ENCODE measurements around the gene MDH1B.
A peak's percentile ranks its signal among the peaks of the same experiment; 100 is the strongest.

MDH1B gene

DNA sequence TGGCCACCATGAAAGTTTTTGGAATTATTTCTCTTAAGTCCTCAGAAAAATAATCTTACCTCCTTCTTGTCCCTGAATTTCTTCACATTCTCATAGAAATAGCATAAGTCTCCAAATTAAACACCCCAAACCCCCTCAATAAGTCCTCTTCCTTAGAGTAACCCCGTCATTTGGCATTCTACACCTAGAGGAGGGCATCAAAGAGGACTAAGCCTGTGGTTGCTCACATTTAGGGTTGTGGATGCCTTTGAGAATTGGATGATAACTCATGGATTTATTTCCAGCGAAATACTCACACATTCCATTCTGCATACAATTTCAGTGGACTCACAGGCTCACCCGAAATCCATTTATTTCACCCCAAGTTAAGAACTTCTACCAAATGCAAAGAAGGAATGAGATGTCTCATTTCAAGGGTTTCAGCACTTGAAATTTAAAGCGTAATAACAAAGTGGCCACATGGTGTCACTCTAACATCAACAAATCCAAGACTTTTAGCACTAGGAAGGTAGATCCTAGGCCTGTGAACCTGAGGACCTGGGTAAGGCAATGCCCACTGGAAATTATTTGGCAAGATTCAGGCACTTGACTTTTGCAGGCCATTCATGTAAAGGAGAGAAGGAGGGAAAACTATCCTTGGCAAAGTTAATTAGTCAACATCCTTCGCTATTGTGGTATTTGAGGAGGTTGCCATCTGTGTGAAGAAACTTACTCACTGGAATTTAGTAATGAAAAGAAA lies 71.6 kb downstream of the MDH1B start:
- peak; percentile 52 for DNase-seq

DNA sequence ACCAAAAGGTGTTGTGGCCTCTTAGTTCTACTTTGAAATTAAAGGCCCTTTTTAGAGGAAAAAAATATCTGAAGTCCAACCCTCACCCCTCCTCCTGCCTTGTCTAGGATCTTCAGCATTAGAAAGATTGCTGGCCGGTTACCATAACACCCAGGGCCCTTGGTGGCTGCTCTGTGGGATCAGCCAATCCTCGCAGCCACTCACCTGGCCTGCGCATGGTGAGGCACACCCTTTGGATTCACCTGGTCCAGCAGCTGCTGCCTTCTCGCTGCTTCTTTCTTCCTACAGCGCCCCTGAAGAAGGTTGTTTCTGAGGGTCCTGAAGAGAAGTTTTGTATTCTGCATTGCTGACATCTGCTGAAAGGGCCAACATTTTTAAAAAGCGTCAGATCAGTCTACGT lies 72.2 kb downstream of the MDH1B start:
- DNase-seq: no peak

DNA sequence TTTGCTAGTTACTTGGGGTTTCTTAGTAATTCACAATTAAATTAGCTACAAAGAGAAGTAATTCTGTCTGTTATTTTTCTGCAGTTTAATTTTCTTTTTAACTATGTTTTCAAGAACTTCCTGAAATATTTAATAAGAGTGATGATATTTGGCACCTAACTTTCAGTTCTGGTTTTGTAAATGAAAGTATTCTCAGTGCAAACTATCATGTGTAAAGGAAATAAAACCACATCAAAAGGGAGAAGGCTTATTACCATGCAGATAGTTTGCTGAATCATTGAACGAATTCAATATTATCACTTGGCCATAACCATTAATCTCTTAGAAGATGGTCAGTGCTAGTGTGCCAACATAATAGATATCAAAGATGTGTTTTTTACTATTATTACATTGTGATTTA lies 76.1 kb downstream of the MDH1B start:
- DNase-seq: no peak

DNA sequence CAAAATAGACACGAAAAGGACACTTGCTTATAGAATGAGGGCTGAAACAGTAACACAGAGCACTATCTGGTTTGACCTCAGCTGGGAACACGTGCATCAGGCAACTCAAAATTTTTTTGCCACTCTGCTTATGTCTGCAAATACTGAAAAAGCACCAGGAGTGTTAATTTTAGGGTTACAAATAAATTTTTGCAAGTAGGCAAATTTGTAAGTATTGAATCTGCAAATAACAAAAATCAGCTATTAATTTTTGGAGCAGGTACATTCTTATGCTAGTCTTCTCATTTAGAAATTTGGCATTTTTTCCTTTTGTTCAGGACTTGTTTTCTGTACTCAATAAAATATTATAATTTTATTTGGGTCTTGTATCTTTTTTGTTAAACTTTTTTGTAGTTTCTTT lies 76.7 kb downstream of the MDH1B start:
- no peak for DNase-seq

Data from NCI-H1092 treated with DMSO at 0.1 percent for 48 hours (cell line).